ENCODE measurements around the gene STAB1. TPM values are rescaled to one million over a fixed set of nuclear protein-coding genes. Genes with fewer than 3 reads are reported as not detected.

STAB1 gene
- total and polyA plus RNA-seq, 10 of the 15 experiments (the other 5 are each of a cell fraction or from before 2014, with no cell fraction given), result 0.46 TPM; not detected in 9

DNA sequence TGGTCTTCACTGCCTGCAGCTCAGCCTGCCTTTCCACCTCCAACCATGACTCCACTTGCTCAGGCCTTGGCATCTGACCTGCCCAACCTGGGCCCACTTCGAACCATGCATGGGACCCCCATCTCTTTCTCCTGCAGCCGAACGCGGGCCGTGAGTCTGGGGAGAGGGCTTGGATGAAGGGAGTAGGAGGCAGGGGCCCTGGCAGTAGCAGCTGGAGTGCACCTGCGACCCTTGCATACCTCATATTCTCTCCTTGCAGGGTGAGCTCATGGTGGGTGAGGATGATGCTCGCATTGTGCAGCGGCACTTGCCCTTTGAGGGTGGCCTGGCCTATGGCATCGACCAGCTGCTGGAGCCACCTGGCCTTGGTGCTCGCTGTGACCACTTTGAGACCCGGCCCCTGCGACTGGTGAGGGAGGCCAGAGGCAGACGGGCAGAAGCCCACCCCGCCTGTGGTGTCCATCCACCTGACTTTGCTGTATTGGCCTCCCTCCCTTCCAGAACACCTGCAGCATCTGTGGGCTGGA, 25.1 kb downstream of the STAB1 start:
- Histone ChIP-seq H3K27ac (ENCODE audit: control insufficient read depth, insufficient read depth) (no peak overlapping the region), H4K20me1 (ENCODE audit: control insufficient read depth, insufficient read depth) (no peaks in the 10 kb centered on the region), H3K9me3 (replicated peaks; ENCODE audit: control insufficient read depth, insufficient read depth, low read length) (no peaks in the 10 kb centered on the region), H3K9ac (ENCODE audit: control insufficient read depth, insufficient read depth, low read length) (no peak overlapping the region), H3K27me3 (replicated peaks in 1 of 2; ENCODE audit: control insufficient read depth in 2 of 2, insufficient read depth in 2 of 2, low read length in 1 of 2) (no peaks in the 10 kb centered on the region), H3K4me1 (ENCODE audit: control insufficient read depth, insufficient read depth, low read length) (no peaks in the 10 kb centered on the region), H3K79me2 (ENCODE audit: control insufficient read depth, insufficient read depth, low read length) (no peaks in the 10 kb centered on the region), H3K36me3 (ENCODE audit: control insufficient read depth in 2 of 2, insufficient read depth in 2 of 2, low read length in 1 of 2) (peaks cover 0 to 4% of the 10 kb centered on the region in 2 experiments; a peak in 2 of 4 replicates), H3K4me3 (no peak overlapping the region), H3K4me2 (ENCODE audit: control insufficient read depth, insufficient read depth) (no peak overlapping the region), H2AFZ (ENCODE audit: control insufficient read depth, low read depth, low read length) (no peak overlapping the region)
- TF ChIP-seq TCF12 (IDR thresholded peaks at IDR 0.05; ENCODE audit: low read depth, low read length), result no peak
- TF ChIP-seq ZBTB33 (IDR thresholded peaks at IDR 0.05), result no peak
- TF ChIP-seq JUND (IDR thresholded peaks at IDR 0.05; ENCODE audit: low read depth, low read length), result no peak
- TF ChIP-seq MTA3 (IDR thresholded peaks at IDR 0.05; ENCODE audit: borderline replicate concordance, low read length), result no peak
- TF ChIP-seq MYB (IDR thresholded peaks at IDR 0.05; ENCODE audit: borderline replicate concordance, low read depth, low read length), result no peak
- TF ChIP-seq SMARCA5 (IDR thresholded peaks at IDR 0.05), result no peak
- TF ChIP-seq PAX8 (IDR thresholded peaks at IDR 0.05), result no peak
- TF ChIP-seq ZNF217 (IDR thresholded peaks at IDR 0.05), result no peak
- TF ChIP-seq EP300 (IDR thresholded peaks at IDR 0.05; ENCODE audit: borderline replicate concordance in 1 of 2, control insufficient read depth in 1 of 2, low read depth in 2 of 2, low read length in 2 of 2), result no peak
- no peak for TF ChIP-seq MTA2 (IDR thresholded peaks at IDR 0.05; ENCODE audit: low read depth)
- TF ChIP-seq NR2C1 (IDR thresholded peaks at IDR 0.05), result no peak
- no peak for TF ChIP-seq GABPA (IDR thresholded peaks at IDR 0.05; ENCODE audit: low read depth)
- TF ChIP-seq, protein P1, sequence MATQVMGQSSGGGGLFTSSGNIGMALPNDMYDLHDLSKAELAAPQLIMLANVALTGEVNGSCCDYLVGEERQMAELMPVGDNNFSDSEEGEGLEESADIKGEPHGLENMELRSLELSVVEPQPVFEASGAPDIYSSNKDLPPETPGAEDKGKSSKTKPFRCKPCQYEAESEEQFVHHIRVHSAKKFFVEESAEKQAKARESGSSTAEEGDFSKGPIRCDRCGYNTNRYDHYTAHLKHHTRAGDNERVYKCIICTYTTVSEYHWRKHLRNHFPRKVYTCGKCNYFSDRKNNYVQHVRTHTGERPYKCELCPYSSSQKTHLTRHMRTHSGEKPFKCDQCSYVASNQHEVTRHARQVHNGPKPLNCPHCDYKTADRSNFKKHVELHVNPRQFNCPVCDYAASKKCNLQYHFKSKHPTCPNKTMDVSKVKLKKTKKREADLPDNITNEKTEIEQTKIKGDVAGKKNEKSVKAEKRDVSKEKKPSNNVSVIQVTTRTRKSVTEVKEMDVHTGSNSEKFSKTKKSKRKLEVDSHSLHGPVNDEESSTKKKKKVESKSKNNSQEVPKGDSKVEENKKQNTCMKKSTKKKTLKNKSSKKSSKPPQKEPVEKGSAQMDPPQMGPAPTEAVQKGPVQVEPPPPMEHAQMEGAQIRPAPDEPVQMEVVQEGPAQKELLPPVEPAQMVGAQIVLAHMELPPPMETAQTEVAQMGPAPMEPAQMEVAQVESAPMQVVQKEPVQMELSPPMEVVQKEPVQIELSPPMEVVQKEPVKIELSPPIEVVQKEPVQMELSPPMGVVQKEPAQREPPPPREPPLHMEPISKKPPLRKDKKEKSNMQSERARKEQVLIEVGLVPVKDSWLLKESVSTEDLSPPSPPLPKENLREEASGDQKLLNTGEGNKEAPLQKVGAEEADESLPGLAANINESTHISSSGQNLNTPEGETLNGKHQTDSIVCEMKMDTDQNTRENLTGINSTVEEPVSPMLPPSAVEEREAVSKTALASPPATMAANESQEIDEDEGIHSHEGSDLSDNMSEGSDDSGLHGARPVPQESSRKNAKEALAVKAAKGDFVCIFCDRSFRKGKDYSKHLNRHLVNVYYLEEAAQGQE (IDR thresholded peaks at IDR 0.05; ENCODE audit: low read depth, low read length), result no peak
- TF ChIP-seq NFIC (IDR thresholded peaks at IDR 0.05; ENCODE audit: low read depth, low read length), result no peak
- no peak for TF ChIP-seq RBBP5 (conservative IDR thresholded peaks at IDR 0.05)
- no peak for TF ChIP-seq MAX (IDR thresholded peaks at IDR 0.05; ENCODE audit: low read depth, low read length)
- no peak for TF ChIP-seq NR2F1 (conservative IDR thresholded peaks at IDR 0.05)
- intact Hi-C loops (cut with micrococcal nuclease; ENCODE audit: unreplicated experiment) (no loop called here), in situ Hi-C loops (cut with MboI) (no loop called here)
- DNase-seq (ENCODE audit: low read depth, low spot score) (no peak), ATAC-seq (no peak), FAIRE-seq (no peak)
- RAD21 ChIA-PET (ENCODE audit: unreplicated experiment), result no interaction called here
- POLR2A ChIA-PET, result no interaction called here
- WGBS (ENCODE audit: insufficient coverage, insufficient replicate concordance, low lambda C conversion rate, missing lambda C conversion rate), result 53% methylated on average over 14 of the region's 14 CpGs
- CTCF ChIA-PET, result interaction anchor here (0.7 kb wide), 1 partner anchor 45 kb away, joined by 3 read pairs; no protein-coding TSS in a partner anchor
- no TSS peak for BruUV-seq (replicated peaks)
- SMC1A ChIA-PET (ENCODE audit: uncharacterized antibody, unreplicated experiment), result interaction anchor here (0.7 kb wide), 1 partner anchor 150 kb away, joined by 3 read pairs; no protein-coding TSS in a partner anchor

Data from GM12878 (cell line).